GM10248 (cell line): ENCODE results near the gene VPS35L.

ENCODE experiments used
- CTCF ChIA-PET: fragments of 300-600 bp; sonication (Branson Sonifier 250); formaldehyde crosslinking; extraction: SDS; loops from one replicate; lab custom pipeline; 2021; ENCODE audit warnings: antibody characterized with exemption; lab: Yijun Ruan, JAX
- POLR2A ChIA-PET: fragments of 350-650 bp; sonication (Branson Sonifier 250); formaldehyde crosslinking; extraction: SDS; loops from one replicate; lab custom pipeline; 2020; ENCODE audit warnings: antibody characterized with exemption; lab: Yijun Ruan, JAX
- DNase-seq: peaks from one replicate; pipeline ENCODE4 v3.0.0; 2012; ENCODE audit errors: extremely low spot score
- TF ChIP-seq, protein P1 (sequence below): IDR thresholded peaks from 2 replicates; pipeline ENCODE4 v1.5.1; 2012; ENCODE audit warnings: mild to moderate bottlenecking, low read depth; ENCODE audit errors: extremely low read depth, missing control alignments, control extremely low read depth

The VPS35L gene

DNA sequence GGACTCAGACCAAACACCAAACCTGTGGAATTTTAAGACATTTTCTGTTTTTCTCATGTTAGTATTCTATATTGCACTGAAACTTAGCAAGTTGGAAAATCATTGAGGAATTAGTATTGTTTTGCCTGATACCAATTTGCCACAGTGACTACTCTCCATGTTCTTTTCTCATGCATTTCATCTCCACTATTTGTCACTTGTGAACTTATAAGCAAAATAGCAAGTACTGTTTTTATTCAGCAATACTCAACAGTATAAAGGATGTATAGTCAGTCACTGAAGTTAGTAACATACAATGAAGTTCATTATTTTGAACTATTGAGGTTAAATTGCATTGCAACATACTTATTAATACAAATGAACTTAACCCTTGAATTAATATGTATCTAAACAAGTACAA is 5.8 kb upstream of the VPS35L start:
- DNase-seq = no peak
- ChIA-PET CTCF (interaction anchor here (1.5 to 2.5 kb wide), 2 partner anchors 10 to 14 kb away, joined by 4 to 8 read pairs; no protein-coding TSS in a partner anchor), POLR2A (no interaction called here)
- TF ChIP-seq, protein P1, sequence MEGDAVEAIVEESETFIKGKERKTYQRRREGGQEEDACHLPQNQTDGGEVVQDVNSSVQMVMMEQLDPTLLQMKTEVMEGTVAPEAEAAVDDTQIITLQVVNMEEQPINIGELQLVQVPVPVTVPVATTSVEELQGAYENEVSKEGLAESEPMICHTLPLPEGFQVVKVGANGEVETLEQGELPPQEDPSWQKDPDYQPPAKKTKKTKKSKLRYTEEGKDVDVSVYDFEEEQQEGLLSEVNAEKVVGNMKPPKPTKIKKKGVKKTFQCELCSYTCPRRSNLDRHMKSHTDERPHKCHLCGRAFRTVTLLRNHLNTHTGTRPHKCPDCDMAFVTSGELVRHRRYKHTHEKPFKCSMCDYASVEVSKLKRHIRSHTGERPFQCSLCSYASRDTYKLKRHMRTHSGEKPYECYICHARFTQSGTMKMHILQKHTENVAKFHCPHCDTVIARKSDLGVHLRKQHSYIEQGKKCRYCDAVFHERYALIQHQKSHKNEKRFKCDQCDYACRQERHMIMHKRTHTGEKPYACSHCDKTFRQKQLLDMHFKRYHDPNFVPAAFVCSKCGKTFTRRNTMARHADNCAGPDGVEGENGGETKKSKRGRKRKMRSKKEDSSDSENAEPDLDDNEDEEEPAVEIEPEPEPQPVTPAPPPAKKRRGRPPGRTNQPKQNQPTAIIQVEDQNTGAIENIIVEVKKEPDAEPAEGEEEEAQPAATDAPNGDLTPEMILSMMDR = no peak

DNA sequence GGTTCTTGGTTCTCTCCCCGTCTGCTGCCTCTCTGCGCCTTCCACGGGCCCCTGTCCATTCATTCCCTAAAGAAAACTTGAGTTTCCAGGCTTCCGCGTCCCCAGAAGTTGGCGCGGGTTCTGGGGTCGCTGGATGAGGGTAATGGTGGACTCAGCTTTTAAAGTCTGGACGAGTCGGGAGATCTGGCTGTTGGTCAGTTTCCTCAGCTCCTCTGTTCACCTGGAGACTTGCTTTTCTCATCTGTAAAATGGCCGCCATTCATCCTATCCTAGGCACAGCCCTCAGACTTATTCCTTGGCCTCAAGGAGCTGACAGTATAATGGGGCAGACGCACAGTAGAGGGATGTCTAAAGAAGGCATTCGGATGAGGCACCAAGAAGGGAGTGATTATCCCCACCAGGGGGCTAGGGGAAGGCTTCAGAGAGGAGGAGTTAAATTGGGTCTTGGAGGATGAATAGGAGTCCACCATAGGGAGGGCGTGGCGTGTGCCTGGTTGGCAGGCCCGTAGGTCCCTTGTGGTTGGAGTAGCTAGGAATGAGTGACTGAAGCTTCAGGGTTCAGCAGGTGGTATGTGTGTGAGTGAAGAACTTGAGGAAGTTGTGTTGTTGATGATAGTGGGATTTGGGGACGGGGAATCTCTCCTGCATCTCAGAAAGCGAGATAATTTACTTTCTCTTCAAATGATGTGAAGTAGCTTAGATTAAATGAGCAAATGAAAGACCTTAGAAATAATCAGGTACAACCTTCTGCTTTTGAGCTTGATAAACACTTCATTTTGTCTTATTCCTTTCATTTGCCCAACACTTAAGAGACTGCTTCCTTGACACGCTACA is 652 bp downstream of the VPS35L start:
- TF ChIP-seq, protein P1 = no peak
- CTCF ChIA-PET = interaction anchor here (0.8 to 5.5 kb wide), 24 partner anchors 8 to 472 kb away, joined by 3 to 48 read pairs (median 4); partner anchors contain the start of genes CCP110 and GPRC5B
- peak; percentile 38 for DNase-seq
- POLR2A ChIA-PET = no interaction called here

DNA sequence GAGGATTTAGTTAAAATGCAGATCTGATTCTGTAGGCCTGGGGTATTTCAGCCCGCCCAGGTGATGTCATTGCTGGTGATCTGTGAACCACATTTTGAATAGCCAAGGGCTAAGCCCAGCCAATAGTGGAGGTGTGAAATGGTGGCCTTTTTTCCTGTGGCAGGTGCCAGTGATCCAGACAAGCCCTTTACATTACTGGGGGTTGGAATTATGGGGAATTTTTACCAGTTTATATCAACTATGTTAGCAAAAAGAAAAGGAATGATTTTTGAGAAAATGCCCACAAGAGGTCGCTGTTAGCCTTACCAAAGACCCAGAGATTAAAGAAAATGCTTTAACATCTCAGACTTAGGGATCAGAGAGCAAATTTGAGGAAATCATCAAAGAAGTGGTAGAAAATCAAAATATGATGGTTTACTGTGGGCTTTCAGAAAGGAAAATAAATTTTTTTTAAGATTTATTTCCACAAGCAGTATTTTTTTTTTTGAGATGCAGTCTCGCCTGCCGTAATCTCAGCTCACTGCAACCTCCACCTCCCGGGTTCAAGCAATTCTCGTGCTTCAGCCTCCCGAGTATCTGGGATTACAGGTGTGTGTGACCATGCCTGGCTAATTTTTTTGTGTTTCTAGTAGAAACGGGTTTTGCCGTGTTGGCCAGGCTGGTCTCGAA is 3.9 kb downstream of the VPS35L start:
- ChIA-PET POLR2A (no interaction called here), CTCF (interaction anchor here (1.1 to 1.5 kb wide), 2 partner anchors 9 to 327 kb away, joined by 3 to 4 read pairs; no protein-coding TSS in a partner anchor)
- TF ChIP-seq, protein P1 = peak; percentile 41
- peak; percentile 40 for DNase-seq

DNA sequence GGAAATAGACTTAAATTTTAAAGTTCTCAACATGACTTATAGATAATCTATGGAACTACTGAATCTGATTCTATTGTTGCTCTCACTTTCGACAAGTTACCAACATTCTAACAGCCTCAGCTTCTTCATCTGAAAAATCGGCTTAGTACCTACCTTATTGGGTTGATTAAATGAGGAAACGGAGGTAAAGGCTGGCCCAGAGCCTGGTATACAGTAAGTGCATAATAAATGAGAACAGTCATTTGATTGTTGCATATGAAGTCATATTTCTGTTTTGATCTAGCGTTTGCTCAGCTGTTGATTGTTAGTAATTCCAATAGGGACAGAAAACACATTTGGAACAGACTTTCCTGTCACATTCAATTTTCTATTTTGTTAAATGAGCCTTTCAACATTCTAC is 4.6 kb downstream of the VPS35L start:
- POLR2A ChIA-PET = no interaction called here

DNA sequence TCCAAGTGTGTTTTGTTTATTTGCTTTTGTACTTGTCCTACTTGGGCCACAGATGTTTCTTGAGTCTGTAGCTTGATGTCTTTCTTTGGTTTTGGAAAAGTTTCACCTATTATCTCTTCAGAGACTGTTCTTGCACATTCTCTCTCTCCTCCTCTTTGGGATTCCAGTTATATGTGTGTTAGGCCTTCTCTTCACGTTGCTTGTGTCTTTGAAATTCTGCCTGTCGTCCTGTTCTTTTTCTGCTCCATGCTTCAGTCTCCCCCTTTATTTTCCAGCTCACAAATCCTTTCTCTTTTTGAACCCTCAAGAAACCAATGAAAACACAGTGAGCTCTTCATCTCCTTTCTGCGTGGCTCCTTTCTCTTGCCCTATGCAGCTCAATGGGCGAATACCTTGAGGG is 7.9 kb downstream of the VPS35L start:
- POLR2A ChIA-PET = no interaction called here
- CTCF ChIA-PET = interaction anchor here (0.7 to 1.4 kb wide), 5 partner anchors 8 to 328 kb away, joined by 3 to 7 read pairs (median 3); partner anchors contain the start of genes GPRC5B and VPS35L
- no peak for DNase-seq
- TF ChIP-seq, protein P1 = no peak

More for the DNA sequence above, 4.6 kb downstream of the VPS35L start:
- TF ChIP-seq, protein P1 = no peak
- no peak for DNase-seq
- CTCF ChIA-PET = interaction anchor here (1.1 to 1.5 kb wide), 2 partner anchors 9 to 327 kb away, joined by 3 to 4 read pairs; no protein-coding TSS in a partner anchor

DNA sequence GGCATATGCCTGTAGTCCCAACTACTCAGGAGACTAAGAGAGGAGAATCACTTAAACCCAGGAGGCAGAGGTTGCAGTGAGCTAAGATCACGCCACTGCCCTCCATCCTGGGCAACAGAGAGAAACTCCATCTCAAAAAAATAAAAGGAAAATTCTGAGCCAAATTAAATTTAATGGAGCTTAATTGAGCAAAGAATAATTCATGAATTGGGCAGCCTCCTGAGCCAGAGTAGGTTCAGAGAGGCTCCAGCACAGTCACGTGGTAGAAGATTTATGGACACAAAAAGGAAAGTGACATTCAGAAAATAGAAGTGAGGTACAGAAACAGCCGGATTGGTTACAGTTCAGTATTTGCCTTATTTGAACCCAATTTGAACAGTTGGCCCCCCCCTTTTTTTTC is 10.9 kb downstream of the VPS35L start:
- CTCF ChIA-PET = interaction anchor here (1.2 kb wide), 1 partner anchor 10 kb away, joined by 3 read pairs; no protein-coding TSS in a partner anchor
- no peak for DNase-seq
- POLR2A ChIA-PET = no interaction called here
- TF ChIP-seq, protein P1 = no peak
